Activated CD8-positive, alpha-beta memory T cell treated with anti-CD3 and anti-CD28 coated beads, Interleukin-2, amount 50 U/mL, for 48 hours (primary cell): ENCODE results near the gene RAI1.

Experiments
- DNase-seq: peaks from one replicate; pipeline ENCODE4 v3.0.0-alpha.2; 2020

The RAI1 gene

GRCh38 chr17:17836250-17836817 is 155.1 kb downstream of the RAI1 start:
- peak; percentile 99 for DNase-seq

GRCh38 chr17:17836818-17837379 is 155.6 kb downstream of the RAI1 start, which contains the start of gene SREBF1:
SREBF1 (minus strand) TSS chr17:17836986; CDS start chr17:17836817, 169 bp downstream.
- DNase-seq, result peak; percentile 88

- DNase-seq, result no peak
Measured at GRCh38 chr17:17837380-17837821, 156.1 kb downstream of the RAI1 start.

- no peak for DNase-seq
Measured at GRCh38 chr17:17837966-17838962, 157.0 kb downstream of the RAI1 start.

GRCh38 chr17:17839791-17840707 is 158.8 kb downstream of the RAI1 start:
- peak; percentile 91 for DNase-seq

GRCh38 chr17:17840751-17841591 is 159.7 kb downstream of the RAI1 start:
- DNase-seq, result no peak

GRCh38 chr17:17841601-17842025 is 160.4 kb downstream of the RAI1 start:
- no peak for DNase-seq

GRCh38 chr17:17842111-17842876 is 161.0 kb downstream of the RAI1 start:
- no peak for DNase-seq

GRCh38 chr17:17843096-17843495 is 161.8 kb downstream of the RAI1 start:
- DNase-seq, result no peak

- DNase-seq, result no peak
Measured at GRCh38 chr17:17844079-17844478, 162.8 kb downstream of the RAI1 start.

GRCh38 chr17:17844500-17844899 is 163.2 kb downstream of the RAI1 start:
- DNase-seq, result no peak

- no peak for DNase-seq
Measured at GRCh38 chr17:17845046-17845775, 164.0 kb downstream of the RAI1 start.

GRCh38 chr17:17846003-17846402 is 164.7 kb downstream of the RAI1 start:
- DNase-seq, result no peak

- DNase-seq, result no peak
Measured at GRCh38 chr17:17846645-17847044, 165.4 kb downstream of the RAI1 start.

- DNase-seq, result no peak
Measured at GRCh38 chr17:17847118-17847689, 165.9 kb downstream of the RAI1 start.

- DNase-seq, result no peak
Measured at GRCh38 chr17:17847726-17848125, 166.5 kb downstream of the RAI1 start.

GRCh38 chr17:17848311-17849082 is 167.2 kb downstream of the RAI1 start:
- DNase-seq, result no peak

- DNase-seq, result peak; percentile 91
Measured at GRCh38 chr17:17849147-17849820, 168.0 kb downstream of the RAI1 start.
